Left ventricle myocardium superior (tissue), 1 donor: Measurements from ENCODE around the gene TBL3. TPM values are rescaled to one million over a fixed set of nuclear protein-coding genes. Genes with fewer than 3 reads are reported as not detected.
"Not testable (repeated sequence)": the region's sequence is repeated elsewhere in the genome, so short reads cannot be mapped to it uniquely, and the experiment has no call there.

Source experiments
- ATAC-seq: fragments of 200-7000 bp; cut with Tn5 transposase; one replicate; pipeline ENCODE4 v1.9.1; 2020; ENCODE audit warnings: mild to moderate bottlenecking, moderate library complexity
- DNase-seq: peaks from one replicate; pipeline ENCODE4 v3.0.0-alpha.2; 2020
- intact Hi-C: fragments of 100-400 bp; cut with micrococcal nuclease; formaldehyde crosslinking; loops from one replicate; pipeline ENCODE4 v1.11.0; 2022
- total RNA-seq: library from RNA; stranded (reverse); fragmentation: NEBNext Ultra II Directional; extraction: Animal tissue kit (Norgen Biotek cat#: 25700); gene quantifications from one replicate; pipeline ENCODE4 v1.2.1, GENCODE V29; 2021
- donor health status: DM: no; HTN: yes; CAD: no; lungs with severe emphysema.

TBL3 gene
- total RNA-seq, 1 donor from 2014 or later, result 24.4 TPM

DNA sequence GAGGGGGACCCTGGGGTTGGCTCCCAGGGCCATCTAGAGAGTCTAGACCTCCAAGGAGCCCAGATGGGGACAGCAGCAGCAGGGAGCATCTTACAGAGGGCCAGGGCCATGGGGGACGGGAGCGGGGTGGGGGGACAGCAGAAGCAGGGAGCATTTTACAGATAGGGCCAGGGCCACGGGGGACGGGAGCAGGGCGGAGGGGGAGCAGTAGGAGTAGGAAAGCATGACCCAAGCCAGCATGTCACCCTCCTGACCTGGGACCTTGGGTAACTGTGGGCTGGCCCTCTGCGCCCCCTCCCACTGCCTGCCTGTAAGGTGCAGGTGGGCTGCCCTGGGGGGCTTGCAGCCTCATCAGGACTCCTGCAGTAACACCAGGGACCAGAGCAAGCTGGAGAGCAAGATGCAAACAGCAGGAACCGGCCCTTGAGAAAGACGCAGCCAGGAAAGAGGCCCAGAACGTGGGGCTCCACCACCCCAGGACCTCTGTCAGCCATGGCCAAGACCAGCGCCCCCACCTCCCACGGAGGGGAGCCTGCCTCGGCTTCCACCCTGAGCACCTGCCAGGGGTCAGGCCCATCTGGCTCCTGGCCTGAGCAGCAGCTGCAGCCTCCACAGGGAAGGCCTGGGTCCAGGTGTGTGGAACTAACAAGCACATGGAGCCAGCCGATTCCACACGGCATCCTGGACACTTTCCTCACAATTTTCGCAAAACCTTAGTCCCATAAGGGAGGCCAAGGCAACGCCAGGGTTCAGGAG, 35.4 kb downstream of the TBL3 start:
- intact Hi-C loops, result no loop called here
- DNase-seq (peak; percentile 19), ATAC-seq (no peak)

DNA sequence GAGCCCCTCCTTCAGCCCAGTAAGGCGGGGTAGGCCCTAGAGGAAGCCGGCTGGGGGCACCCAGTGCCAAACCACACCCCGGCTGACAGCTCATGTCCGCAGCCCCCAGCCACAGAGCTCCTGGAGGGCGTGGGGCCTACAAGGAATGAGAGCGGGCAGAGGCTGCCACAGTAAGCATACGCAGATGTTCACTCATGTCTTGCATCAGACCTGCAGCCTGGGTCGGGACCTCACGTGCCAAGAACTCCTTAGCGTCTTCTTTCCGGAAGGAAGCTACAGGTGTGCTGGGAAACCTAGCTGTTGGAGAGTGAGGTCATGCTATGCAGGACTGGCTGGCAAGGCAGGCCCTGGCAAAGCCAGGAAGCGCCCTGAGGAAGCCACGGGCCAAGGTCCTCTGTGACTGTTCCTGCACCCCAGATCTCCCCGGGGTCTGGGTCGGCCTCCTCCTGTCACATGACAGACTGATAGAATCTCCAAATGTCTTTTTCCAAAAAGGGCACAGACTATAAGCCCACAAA, 36.2 kb downstream of the TBL3 start:
- intact Hi-C loops, result no loop called here
- peak; percentile 41 for DNase-seq
- ATAC-seq, result no peak

DNA sequence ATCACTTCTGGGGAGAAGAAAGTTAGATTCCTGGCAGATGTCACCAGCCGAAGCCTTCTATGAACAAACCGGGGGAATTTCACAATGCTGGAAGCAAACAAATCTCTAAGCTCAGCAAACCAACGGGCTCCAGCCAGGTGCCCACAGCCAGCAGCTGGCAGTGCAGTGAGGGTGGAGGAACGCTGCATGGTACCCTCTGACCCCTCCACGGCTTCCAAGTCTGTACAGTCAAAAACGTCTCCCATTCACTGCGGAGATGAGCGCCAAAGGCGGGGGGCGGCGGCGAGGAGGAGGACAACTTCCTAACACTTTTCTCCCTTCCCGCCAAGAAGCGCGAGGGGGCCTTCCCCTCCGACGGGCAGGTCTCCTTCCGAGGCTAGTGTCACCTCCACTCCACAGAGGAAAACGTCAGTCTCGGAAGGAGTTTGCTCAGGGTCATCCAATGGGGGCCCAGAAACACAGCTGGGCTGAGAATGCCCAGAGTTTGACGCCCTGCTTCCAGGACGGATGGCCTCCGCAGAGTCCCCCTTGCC, 36.8 kb downstream of the TBL3 start:
- DNase-seq (peak; percentile 36), ATAC-seq (no peak)
- intact Hi-C loops, result no loop called here

DNA sequence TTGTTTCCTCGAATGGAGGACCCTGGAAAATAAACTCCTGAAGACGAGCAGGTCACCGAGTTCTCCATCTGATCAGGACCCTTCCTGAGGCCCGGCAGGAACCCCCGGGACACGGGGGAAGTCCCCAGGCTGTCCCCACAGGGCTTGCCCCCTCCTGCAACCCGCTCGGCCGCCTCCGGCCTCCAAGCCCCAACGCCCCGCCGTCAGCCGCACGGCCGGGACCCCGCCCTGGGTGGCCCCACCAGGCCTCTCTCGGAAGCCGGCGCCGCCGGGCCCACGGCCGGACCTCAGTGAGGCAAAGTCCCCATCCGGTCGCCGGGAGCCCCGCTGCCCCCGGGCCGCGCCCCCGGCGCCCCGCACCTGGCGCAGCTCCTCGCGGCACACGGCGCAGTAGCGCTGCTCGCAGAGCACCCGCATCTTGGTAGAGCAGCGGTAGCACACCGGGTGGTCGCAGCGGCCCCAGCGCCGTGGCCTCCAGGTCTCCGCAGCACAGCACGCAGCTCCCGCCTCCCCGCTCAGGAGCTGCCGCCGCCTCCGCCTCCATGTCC, 37.4 kb downstream of the TBL3 start:
- ATAC-seq, result peak; percentile 3
- DNase-seq, result peak; percentile 49
- intact Hi-C loops, result no loop called here

DNA sequence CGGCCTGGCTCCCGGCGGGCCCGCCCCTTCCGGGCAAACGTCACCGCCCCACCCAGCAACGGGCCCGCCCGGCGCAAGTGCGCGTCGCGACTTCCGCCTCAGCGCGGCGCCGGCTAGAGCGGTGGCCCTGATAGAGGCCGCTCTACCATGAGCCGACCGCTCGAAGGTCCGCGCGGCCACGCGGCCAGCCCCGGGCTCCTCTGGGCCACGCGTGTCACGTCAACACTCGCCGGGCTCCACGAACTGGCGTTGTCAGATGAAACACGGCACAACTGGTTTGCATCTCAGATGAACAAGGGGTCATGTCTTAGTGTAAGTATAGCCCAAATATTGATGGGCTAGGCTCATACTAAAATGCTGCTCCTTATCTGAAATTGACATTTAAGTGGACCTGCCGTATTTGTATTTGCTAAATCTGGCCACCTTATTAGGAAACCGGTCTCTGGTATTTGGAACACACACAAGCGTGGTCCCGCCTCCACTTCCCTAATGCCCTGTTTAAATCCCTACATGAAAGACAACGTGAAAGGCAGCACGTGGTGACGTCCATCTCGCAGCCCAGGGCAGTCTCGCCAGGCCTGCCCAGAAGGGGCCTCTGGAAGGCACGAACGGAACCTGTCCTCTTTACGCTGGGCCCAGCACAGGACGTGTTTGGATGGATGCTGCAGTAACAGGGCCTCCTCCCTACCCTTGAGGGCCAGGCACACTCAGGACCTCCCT, 38.1 kb downstream of the TBL3 start, which contains the start of gene ZNF598:
Gene ZNF598 (minus strand): TSS at position 31 of the 720 bp plus-strand sequence.
- intact Hi-C loops, result no loop called here
- ATAC-seq (peak; percentile 96), DNase-seq (peak; percentile 93)

DNA sequence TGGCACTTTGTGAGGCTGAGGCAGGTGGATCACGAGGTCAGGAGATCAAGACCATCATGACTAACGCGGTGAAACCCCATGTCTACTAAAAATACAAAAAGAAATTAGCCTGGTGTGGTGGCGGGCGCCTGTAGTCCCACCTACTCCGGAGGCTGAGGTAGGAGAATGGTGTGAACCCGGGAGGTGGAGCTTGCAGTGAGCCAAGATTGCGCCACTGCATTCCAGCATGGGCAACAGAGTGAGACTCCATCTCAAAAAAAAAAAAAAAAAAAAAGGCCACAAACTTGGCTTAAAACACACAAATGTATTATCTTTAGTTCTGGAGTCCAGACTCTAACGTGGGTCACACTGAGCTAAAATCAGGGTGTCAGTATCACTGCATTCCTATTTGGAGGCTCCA, 39.9 kb downstream of the TBL3 start:
- DNase-seq, intact Hi-C loops, ATAC-seq: not testable (repeated sequence)

DNA sequence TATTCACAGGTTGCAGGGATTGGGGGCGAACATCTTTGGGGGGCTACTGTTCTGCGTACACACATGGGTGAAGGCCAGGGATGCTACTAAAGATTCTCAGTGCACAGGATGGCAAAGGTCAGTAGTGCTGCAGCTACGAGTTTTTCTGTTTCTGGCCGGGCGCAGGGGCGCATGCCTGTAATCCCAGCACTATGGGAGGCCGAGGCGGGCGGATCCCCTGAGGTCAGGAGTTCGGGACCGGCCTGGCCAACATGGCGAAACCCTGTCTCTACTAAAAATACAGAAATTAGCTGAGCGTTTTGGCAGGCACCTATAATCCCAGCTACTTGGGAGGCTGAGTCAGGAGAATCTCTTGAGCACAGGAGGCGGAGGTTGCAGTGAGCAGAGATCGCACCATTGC, 41.7 kb downstream of the TBL3 start:
- DNase-seq (no peak), ATAC-seq (no peak)
- intact Hi-C loops, result no loop called here

DNA sequence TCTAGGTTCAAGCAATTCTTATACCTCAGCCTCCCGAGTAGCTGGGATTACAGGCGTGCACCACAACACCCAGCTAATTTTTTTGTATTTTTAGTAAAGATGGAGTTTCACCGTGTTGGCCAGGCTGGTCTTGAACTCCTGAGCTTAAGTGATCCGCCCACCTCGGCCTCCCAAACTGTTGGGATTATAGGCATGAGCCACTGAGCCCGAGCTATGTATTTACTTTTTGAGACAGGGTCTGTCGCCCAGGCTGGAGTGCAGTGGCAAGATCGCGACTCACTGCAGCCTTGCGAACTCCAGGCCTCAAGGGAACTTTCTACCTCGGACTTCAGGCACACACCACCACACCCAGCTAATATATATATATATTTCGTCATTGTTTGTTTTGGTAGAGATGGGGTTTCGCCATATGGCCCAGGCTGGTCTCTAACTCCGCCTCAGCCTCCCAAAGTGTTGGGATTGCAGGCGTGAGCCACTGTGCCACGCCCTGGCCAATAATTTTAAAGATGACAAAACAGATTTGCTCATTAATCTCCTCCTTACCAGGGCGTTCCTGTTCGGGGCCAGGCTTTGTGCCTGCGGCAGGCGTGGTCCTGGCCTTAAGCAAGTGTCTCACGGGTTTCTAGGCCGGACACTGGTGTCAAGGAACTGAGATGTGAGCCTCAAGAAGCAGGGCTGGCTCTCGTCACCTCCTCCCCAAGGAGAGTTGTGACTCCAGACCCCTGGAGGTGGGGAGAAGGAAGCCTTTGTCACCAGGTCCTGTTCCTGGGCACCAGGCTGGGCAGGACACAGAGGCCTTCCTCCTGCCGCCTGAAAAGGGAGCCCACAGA, 43.5 kb downstream of the TBL3 start:
- no peak for DNase-seq
- no peak for ATAC-seq
- intact Hi-C loops, result no loop called here

DNA sequence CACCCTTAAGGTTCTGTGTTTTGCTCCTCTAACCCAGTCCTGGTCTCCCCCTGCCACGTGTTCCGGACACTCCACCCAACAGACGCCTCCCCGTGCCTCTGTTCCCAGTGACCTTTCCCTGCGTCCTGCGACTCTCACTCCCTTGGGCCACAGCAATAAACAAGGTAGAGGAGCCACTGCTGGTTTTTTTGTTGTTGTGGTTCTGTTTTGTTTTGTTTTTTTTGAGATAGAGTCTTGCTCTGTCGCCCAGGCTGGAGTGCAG, 44.0 kb downstream of the TBL3 start:
- intact Hi-C loops, result no loop called here
- ATAC-seq (no peak), DNase-seq (no peak)

DNA sequence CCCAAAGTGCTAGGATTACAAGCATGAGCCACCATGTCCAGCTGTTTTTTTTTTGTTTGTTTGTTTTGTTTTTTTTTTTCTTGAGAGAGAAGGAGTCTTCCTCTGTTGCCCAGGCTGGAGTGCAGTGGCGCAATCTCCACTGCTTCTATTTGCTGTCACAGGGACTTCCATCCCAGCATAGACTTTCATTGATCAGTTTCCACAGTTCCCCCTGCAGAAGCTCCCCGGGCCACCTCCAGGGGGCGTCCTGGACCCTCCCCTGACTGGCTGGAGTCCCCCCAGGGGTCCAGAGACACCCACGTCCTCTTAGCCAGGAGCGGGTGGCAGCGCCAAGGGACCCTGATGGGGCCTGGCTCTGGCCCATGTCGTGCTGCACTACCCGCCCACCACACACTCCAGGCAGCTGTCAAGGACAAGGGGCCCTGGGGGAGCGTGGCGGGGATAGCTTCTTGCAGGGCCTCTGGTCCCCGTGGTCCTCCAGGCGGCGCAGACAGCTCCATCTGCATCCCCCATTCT, 44.6 kb downstream of the TBL3 start:
- intact Hi-C loops, result no loop called here
- ATAC-seq (no peak), DNase-seq (peak; percentile 30)

DNA sequence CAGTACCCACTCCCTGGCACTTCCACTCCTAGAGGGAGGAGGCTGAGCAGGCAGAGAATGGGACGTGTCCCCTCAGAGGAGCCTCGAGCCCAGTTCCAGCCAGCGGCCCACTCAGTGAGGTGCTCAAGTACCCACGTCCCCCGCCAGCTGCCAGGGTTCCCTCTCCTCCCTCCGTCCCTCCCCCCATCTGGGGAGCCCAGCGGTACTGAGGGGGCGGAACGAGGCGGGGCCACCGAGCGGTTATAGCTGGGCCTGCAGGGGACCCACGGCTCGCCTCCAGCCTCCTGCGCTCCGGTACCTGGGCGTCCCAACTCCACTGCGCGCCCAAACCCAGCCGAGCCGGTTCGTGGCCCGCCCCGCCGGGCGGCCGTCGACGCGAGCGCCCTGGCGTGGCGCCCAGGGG, 47.7 kb downstream of the TBL3 start, which contains the start of gene NPW:
Gene NPW (plus strand): TSS at position 268 of the 403 bp plus-strand sequence.
- intact Hi-C loops, result no loop called here
- no peak for ATAC-seq
- DNase-seq, result no peak

DNA sequence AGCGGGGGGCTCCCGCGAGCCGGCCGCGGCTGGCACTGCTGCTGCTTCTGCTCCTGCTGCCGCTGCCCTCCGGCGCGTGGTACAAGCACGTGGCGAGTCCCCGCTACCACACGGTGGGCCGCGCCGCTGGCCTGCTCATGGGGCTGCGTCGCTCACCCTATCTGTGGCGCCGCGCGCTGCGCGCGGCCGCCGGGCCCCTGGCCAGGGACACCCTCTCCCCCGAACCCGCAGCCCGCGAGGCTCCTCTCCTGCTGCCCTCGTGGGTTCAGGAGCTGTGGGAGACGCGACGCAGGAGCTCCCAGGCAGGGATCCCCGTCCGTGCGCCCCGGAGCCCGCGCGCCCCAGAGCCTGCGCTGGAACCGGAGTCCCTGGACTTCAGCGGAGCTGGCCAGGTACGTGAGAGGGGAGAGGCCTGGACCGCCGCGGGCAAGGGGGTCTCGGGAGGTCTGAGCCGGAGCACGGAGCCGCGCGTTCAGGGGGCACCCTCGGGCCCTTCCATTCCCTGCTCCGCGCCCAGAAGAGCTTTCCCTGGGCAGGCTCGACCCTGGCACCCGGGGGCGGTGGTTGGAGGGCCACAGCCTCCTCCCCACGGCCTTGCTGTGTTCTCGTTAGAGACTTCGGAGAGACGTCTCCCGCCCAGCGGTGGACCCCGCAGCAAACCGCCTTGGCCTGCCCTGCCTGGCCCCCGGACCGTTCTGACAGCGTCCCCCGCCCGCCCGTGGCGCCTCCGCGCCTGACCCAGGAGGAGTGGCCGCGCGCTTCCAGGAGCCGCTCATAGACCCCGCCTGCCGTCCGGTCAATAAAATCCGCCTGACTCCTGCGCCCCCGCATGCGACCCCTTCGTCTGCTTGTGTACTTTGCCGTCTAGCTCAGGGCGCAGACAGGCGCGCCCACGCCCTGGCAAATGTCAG, 48.3 kb downstream of the TBL3 start:
- DNase-seq (no peak), ATAC-seq (no peak)
- intact Hi-C loops, result no loop called here

DNA sequence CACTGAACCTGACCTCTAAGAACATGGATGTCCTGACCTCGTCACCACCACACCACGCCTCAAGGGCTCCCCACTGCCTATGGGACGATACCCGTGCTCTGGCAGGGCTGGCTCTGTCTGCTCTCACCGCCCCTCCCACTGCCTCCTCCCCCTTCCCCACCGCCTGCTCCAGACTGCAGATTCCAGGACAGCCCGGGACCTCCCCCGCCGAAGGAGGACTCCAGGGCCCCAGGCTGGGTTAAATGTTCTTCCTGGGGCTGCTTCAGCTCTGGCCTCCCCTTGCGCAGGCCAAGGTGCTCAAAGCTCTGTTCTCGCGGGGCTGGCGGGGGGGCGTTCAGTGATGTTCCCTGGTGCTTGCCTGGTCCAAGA, 50.9 kb downstream of the TBL3 start:
- intact Hi-C loops, result no loop called here
- DNase-seq, result no peak
- peak; percentile 20 for ATAC-seq

DNA sequence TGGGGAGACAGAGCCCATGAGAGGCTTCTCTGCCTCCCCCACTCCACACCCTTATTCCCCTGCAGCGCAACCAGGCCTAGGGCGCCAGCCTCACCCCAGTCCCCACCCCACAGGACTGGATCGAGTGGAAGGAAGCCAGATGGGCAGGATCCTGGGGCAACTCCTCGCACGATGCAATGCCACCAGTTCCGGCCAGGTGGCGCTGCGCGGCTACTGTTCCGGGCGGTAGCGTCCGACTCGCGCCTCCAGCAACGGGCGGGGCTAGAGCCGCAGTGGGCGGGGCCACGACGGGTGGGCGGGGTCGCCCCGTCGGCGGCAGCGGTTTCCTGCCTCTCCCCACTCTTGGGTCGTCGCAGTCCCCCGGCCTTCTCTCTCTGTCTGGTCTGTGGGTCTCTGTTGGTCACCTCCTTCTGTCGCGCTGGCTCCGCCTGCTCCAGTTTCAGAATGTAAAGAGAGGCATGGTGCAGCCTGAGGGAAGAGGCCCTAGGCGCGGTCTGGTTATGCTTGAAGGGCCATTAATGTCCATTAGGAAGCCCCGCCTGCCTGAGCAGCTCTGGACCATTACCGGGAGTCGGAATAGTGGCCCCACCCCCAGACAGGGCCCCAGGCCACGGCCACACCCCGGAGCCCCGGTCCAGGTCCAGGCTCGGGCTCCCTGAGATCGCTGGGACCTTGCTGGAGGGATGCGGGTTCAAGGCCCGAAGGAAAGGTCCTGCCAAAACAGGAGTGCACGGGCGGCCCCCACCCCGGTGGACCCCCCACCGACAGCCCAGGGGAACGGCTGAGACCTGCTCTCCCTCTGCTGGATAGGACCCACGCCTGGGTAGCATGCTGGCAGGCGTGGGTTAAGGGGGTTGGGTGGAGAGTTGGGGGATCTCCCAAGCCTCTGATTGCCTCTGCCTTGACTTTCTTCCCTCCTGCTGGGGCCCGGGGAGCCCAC, 51.5 kb downstream of the TBL3 start:
- intact Hi-C loops, result no loop called here
- DNase-seq (peak; percentile 96), ATAC-seq (peak; percentile 88)

DNA sequence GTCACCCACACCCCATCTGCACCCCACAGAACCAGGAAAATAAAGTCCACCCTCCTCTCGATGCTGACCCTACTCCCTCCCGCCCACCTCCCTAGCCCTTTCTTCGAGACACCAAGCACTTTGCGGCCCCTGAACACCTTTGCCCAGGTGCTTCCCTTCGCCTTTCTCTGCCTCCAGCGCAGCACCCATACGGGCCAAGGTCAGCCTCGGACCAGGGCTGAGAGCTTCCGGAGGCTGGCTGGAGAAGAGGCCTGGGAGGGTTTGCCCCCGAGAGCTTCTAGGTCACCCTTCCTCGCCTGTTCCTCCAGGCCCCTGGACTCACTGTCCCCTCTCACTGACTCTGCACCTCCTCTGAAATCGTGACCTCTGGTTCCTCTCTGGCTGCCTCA, 52.2 kb downstream of the TBL3 start:
- intact Hi-C loops, result no loop called here
- no peak for ATAC-seq
- DNase-seq, result no peak

DNA sequence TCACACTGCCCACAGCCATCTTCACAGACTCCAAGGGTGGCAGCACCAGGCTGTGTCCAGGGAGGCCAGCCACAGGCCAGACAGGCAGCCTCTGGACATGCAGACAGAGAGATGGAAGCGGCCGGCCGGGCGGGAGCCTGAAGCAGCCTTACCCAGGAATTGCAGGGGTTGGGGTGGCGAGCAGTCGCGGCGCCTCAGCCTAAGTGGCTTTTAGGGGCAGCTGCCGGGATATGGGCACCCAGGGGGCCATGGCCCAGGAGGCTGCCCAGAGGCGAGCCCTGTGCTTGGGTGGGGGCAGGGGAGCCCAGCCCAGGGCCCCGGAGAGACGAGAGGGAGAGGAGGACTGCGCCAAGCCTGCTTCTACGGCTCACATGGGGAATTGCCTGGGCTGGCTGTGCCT, 53.4 kb downstream of the TBL3 start:
- intact Hi-C loops, result no loop called here
- ATAC-seq (no peak), DNase-seq (no peak)

DNA sequence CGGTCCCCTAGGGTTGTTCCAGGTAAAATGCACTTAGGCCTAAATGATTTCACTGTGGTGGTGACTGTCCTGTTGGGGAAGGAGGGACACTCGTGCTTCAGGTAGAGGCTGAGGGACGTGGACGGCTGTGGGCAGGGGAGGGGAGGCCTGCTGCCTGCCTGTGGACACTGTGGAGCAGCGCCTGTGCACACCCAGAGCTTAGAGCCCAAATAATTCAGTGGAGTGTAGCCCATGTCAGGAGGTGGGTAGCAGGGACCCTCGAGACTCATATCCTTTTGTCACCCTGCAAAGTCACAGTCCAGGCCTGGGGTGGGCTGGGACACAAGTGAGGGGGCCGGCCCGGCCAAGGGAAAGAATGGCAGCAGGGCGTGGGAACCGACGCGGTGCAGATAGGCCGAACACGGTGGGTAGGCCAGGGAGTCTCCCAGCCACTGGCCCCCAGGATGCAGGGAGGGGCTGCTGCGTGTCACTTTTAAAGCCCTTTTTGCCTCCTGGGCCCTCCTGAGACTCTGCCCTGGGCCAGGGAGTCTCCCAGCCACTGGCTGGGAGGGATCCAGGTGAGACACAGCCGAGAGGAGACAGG, 54.1 kb downstream of the TBL3 start:
- DNase-seq, result no peak
- intact Hi-C loops, result no loop called here
- ATAC-seq, result no peak
